Measurements from ENCODE around the gene ACTC1.

- no peak for TF ChIP-seq CTCF (IDR thresholded peaks at IDR 0.05 in 2 of 3, conservative IDR thresholded peaks at IDR 0.05 in 1 of 3; ENCODE audit: control insufficient read depth in 2 of 3, extremely low read depth in 1 of 3, insufficient read depth in 1 of 3, low read depth in 3 of 3, low read length in 3 of 3)
- TF ChIP-seq, protein P1, sequence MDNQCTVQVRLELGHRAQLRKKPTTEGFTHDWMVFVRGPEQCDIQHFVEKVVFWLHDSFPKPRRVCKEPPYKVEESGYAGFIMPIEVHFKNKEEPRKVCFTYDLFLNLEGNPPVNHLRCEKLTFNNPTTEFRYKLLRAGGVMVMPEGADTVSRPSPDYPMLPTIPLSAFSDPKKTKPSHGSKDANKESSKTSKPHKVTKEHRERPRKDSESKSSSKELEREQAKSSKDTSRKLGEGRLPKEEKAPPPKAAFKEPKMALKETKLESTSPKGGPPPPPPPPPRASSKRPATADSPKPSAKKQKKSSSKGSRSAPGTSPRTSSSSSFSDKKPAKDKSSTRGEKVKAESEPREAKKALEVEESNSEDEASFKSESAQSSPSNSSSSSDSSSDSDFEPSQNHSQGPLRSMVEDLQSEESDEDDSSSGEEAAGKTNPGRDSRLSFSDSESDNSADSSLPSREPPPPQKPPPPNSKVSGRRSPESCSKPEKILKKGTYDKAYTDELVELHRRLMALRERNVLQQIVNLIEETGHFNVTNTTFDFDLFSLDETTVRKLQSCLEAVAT (IDR thresholded peaks at IDR 0.05) = no peak
- TF ChIP-seq NKRF (conservative IDR thresholded peaks at IDR 0.05) = no peak
- TF ChIP-seq PBX3 (IDR thresholded peaks at IDR 0.05; ENCODE audit: insufficient replicate concordance, low read depth, low read length) = no peak
Measured at GRCh38 chr15:34793901-34794300, 1.4 kb downstream of the ACTC1 start.

Data from GM12878 (cell line).